GM12878 (cell line): ENCODE measurements around the gene ATP1B1. TPM values are rescaled to one million over a fixed set of nuclear protein-coding genes. Genes with fewer than 3 reads are reported as not detected.

Experiments
- ATAC-seq: fragments of 200-7000 bp; cut with Tn5 transposase; 3 replicates; pipeline ENCODE4 v1.9.1; 2020; ENCODE audit warnings: mild to moderate bottlenecking, moderate library complexity
- BruUV-seq: library from RNA; stranded (reverse); fragments of 400-500 nt; replicated peaks from 2 replicates; lab custom pipeline; 2021; lab: Mats Ljungman, UMichigan
- CTCF ChIA-PET: fragments of 300-600 bp; sonication (Branson Sonifier 250); formaldehyde crosslinking; extraction: SDS; loops from one replicate; lab custom pipeline; 2021; ENCODE audit warnings: inconsistent platforms; lab: Yijun Ruan, JAX
- POLR2A ChIA-PET: fragments of 350-600 bp; formaldehyde crosslinking; extraction: SDS; loops from one replicate; lab custom pipeline; 2021; ENCODE audit warnings: inconsistent platforms; lab: Charles Lee
- RAD21 ChIA-PET: fragments of 300-600 bp; sonication (Branson Sonifier 250); formaldehyde crosslinking; loops from one replicate; lab custom pipeline; 2023; ENCODE audit warnings: antibody characterized with exemption; ENCODE audit not compliant: unreplicated experiment; lab: Charles Lee
- SMC1A ChIA-PET: fragments of 300-600 bp; sonication (Branson Sonifier 250); formaldehyde crosslinking; loops from one replicate; lab custom pipeline; 2023; ENCODE audit not compliant: unreplicated experiment, uncharacterized antibody; lab: Charles Lee
- DNase-seq: peaks from one replicate; pipeline ENCODE4 v3.0.0-alpha.2; 2011; ENCODE audit warnings: low read depth, low spot score
- FAIRE-seq: peaks from 3 replicates; lab custom pipeline; 2011; peaks lifted over from hg19 to GRCh38; lab: Jason Lieb, UNC
- H2AFZ ChIP-seq: 2 replicates; pipeline ENCODE4 v1.6.0; 2011; ENCODE audit warnings: low read depth, low read length, control low read depth; ENCODE audit not compliant: control insufficient read depth
- H3K27ac ChIP-seq: 2 replicates; pipeline ENCODE4 v1.5.1; 2011; ENCODE audit warnings: control low read depth; ENCODE audit not compliant: control insufficient read depth, insufficient read depth
- H3K27me3 ChIP-seq, 2 experiments: replicated peaks in 1 of 2; 2 replicates each; pipeline versions ENCODE4 v1.6.0 to v1.6.1; 2011; ENCODE audit warnings: low read length in 1 of 2; ENCODE audit not compliant: control insufficient read depth in 2 of 2, insufficient read depth in 2 of 2
- H3K36me3 ChIP-seq, 2 experiments: 2 replicates each; pipeline ENCODE4 v1.5.1; 2011; ENCODE audit warnings: low read length in 1 of 2; ENCODE audit not compliant: control insufficient read depth in 2 of 2, insufficient read depth in 2 of 2
- H3K4me1 ChIP-seq: 2 replicates; pipeline ENCODE4 v1.6.1; 2011; ENCODE audit warnings: mild to moderate bottlenecking, low read length, moderate library complexity, mixed read lengths; ENCODE audit not compliant: control insufficient read depth, insufficient read depth
- H3K4me2 ChIP-seq: 2 replicates; pipeline ENCODE4 v1.6.0; 2011; ENCODE audit warnings: control low read depth; ENCODE audit not compliant: control insufficient read depth, insufficient read depth
- H3K4me3 ChIP-seq: fragments of 200-600 bp; sonication (generic); 2 replicates; pipeline ENCODE4 v1.5.1; 2016
- H3K79me2 ChIP-seq: 2 replicates; pipeline ENCODE4 v1.6.0; 2011; ENCODE audit warnings: low read length; ENCODE audit not compliant: control insufficient read depth, insufficient read depth
- H3K9ac ChIP-seq: 2 replicates; pipeline ENCODE4 v1.8.0; 2011; ENCODE audit warnings: low read length, control low read depth, mixed read lengths; ENCODE audit not compliant: control insufficient read depth, insufficient read depth
- H3K9me3 ChIP-seq: replicated peaks from 3 replicates; pipeline ENCODE4 v1.5.1; 2011; ENCODE audit warnings: mild to moderate bottlenecking, low read length; ENCODE audit not compliant: control insufficient read depth, insufficient read depth
- H4K20me1 ChIP-seq: 2 replicates; pipeline ENCODE4 v1.6.0; 2011; ENCODE audit not compliant: control insufficient read depth, insufficient read depth
- EZH2 ChIP-seq: IDR thresholded peaks from 2 replicates; pipeline ENCODE4 v1.6.1; 2012; ENCODE audit warnings: low read depth, mild to moderate bottlenecking, control low read depth, inconsistent platforms, low read length, borderline replicate concordance; ENCODE audit not compliant: control insufficient read depth
- GATAD2B ChIP-seq: fragments of 450-650 bp; conservative IDR thresholded peaks from 2 replicates; pipeline ENCODE4 v1.6.1; 2017; ENCODE audit warnings: low read depth, mild to moderate bottlenecking, moderate library complexity
- IKZF1 ChIP-seq: fragments of 450-650 bp; conservative IDR thresholded peaks from 2 replicates; pipeline ENCODE4 v1.6.1; 2017; ENCODE audit warnings: antibody characterized with exemption, mild to moderate bottlenecking
- IKZF2 ChIP-seq, 2 experiments: fragments of 450-650 bp; IDR thresholded peaks; 2 replicates each; pipeline ENCODE4 v1.6.1; 2017; ENCODE audit warnings: mild to moderate bottlenecking in 2 of 2, moderate library complexity in 2 of 2
- PAX8 ChIP-seq: fragments of 450-650 bp; IDR thresholded peaks from 2 replicates; pipeline ENCODE4 v1.6.1; 2017; ENCODE audit warnings: mild to moderate bottlenecking, moderate library complexity
- PRDM15 ChIP-seq: fragments of 450-650 bp; formaldehyde crosslinking; IDR thresholded peaks from 2 replicates; pipeline ENCODE4 v1.4.0; 2020; ENCODE audit warnings: mild to moderate bottlenecking, moderate library complexity
- SIN3A ChIP-seq: IDR thresholded peaks from 2 replicates; pipeline ENCODE4 v1.6.1; 2012; ENCODE audit warnings: low read depth, low read length, improper control_type of control experiment
- TARDBP ChIP-seq: IDR thresholded peaks from 2 replicates; pipeline ENCODE4 v1.6.1; 2016; ENCODE audit warnings: borderline replicate concordance
- TCF3 ChIP-seq: IDR thresholded peaks from 2 replicates; pipeline ENCODE4 v1.6.1; 2012; ENCODE audit warnings: low read depth, mild to moderate bottlenecking, low read length, borderline replicate concordance; ENCODE audit not compliant: insufficient read depth
- ZNF274 ChIP-seq: IDR thresholded peaks from one replicate; pipeline ENCODE4 v1.8.0; 2011; ENCODE audit not compliant: insufficient read length, insufficient read depth
- WGBS: methylation state at CpG from one replicate; pipeline ENCODE4 v1.1.6; 2016; ENCODE audit warnings: low lambda C conversion rate; ENCODE audit not compliant: insufficient replicate concordance, insufficient coverage; ENCODE audit errors: missing lambda C conversion rate; 5-methylcytosine and 5-hydroxymethylcytosine counted together
- in situ Hi-C: fragments of 300-500 bp; cut with MboI; formaldehyde crosslinking; loops from 9 replicates; pipeline ENCODE4 v1.14.3; 2018; ENCODE audit warnings: mixed read lengths
- intact Hi-C: fragments of 100-400 bp; cut with micrococcal nuclease; formaldehyde crosslinking; loops from one replicate; pipeline ENCODE4 v1.14.2; 2022; ENCODE audit not compliant: unreplicated experiment
- polyA plus RNA-seq, 11 experiments: library from polyadenylated mRNA; depleted of rRNA in 4 of 11; unstranded in 6 of 11; stranded (reverse) in 5 of 11; fragments of >200 nt; fragmentation: Nextera tagmentation in 4 of 11; fragmentation: Illumina TruSeq in 1 of 11; extraction: Ambion mirVana in 4 of 11; extraction: Trizol in 1 of 11; gene quantifications; 1 replicate in 1 of 11; 2 replicates in 10 of 11; pipeline versions ENCODE4 v1.2.1 to v1.2.3, GENCODE V29; 2011 to 2016; ENCODE audit warnings: inconsistent platforms in 2 of 11, missing spikeins in 2 of 11, low read depth in 1 of 11
- total RNA-seq, 4 experiments: library from RNA; depleted of rRNA in 3 of 4; stranded (reverse); fragments of >200 nt in 3 of 4; fragmentation: Illumina TruSeq in 1 of 4; extraction: Trizol in 1 of 4; gene quantifications; 2 replicates each; pipeline versions ENCODE4 v1.2.1 to v1.2.3, GENCODE V29; 2013 to 2021

The ATP1B1 gene
- total and polyA plus RNA-seq, 10 of the 15 experiments (the other 5 are each of a cell fraction or from before 2014, with no cell fraction given) = 0.84 to 14.0 (median 1.4) TPM

- POLR2A ChIA-PET = no interaction called here
- Histone ChIP-seq H3K27ac (no peak overlapping the region), H3K9me3 (no peaks in the 10 kb centered on the region), H3K27me3 (no peaks in the 10 kb centered on the region), H4K20me1 (no peaks in the 10 kb centered on the region), H3K4me2 (no peak overlapping the region), H3K36me3 (no peaks in the 10 kb centered on the region), H3K79me2 (no peaks in the 10 kb centered on the region), H3K4me1 (no peaks in the 10 kb centered on the region), H2AFZ (no peak overlapping the region), H3K4me3 (no peak overlapping the region), H3K9ac (no peak overlapping the region)
- in situ Hi-C loops (no loop called here), intact Hi-C loops (no loop called here)
- FAIRE-seq (no peak), ATAC-seq (no peak), DNase-seq (no peak)
- SMC1A ChIA-PET = interaction anchor here (0.9 to 2.0 kb wide), 4 partner anchors 36 to 543 kb away, joined by 3 to 8 read pairs (median 6); no protein-coding TSS in a partner anchor
- CTCF ChIA-PET = no interaction called here
- no TSS peak for BruUV-seq
- TF ChIP-seq IKZF2 (IDR thresholded peaks at IDR 0.05) (no peak), EZH2 (no peak), SIN3A (no peak), GATAD2B (no peak), TARDBP (no peak), IKZF1 (no peak), ZNF274 (no peak), PRDM15 (CRISPR knock-in tag) (no peak), TCF3 (no peak), PAX8 (no peak)
- RAD21 ChIA-PET = interaction anchor here (1.1 kb wide), 1 partner anchor 15 kb away, joined by 3 read pairs; no protein-coding TSS in a partner anchor
- WGBS = 73% methylated on average over 1 of the region's 1 CpG
Observed at GRCh38 chr1:169146576-169147214, 40.2 kb downstream of the ATP1B1 start.
